Peyer's patch (tissue), 4 donors: ENCODE results near the gene ATP2B3.

Source experiments
- CTCF ChIP-seq, 6 experiments: fragments of 450-650 bp in 4 of 6; fragments of 200-600 bp in 2 of 6; sonication (generic) in 1 of 6; IDR thresholded peaks; one replicate each; pipeline ENCODE4 v1.5.1; 2017 to 2019; ENCODE audit warnings: antibody characterized with exemption in 6 of 6, mild to moderate bottlenecking in 3 of 6, moderate library complexity in 1 of 6
- POLR2A ChIP-seq, 2 donors: fragments of 450-650 bp; IDR thresholded peaks; one replicate each; pipeline ENCODE4 v1.5.1; 2017; ENCODE audit warnings: antibody characterized with exemption in 2 of 2, mild to moderate bottlenecking in 2 of 2, moderate library complexity in 2 of 2

- TF ChIP-seq POLR2A (IDR thresholded peaks at IDR 0.05) = no peak
- TF ChIP-seq CTCF (IDR thresholded peaks at IDR 0.05) = no peak
Observed at GRCh38 chrX:153561337-153561736, 43.9 kb downstream of the ATP2B3 start.
